Skin epidermis (tissue), 12 donors: ENCODE results near the gene NAA38.

ENCODE experiments used
- H3K27ac ChIP-seq, 21 experiments: fragments of 200-600 bp; sonication (generic) in 11 of 21; one replicate each; pipeline ENCODE4 v1.5.0; 2020; ENCODE audit warnings: mild to moderate bottlenecking in 3 of 21, inconsistent platforms in 2 of 21, moderate library complexity in 2 of 21
- H3K4me3 ChIP-seq, 7 experiments: fragments of 200-600 bp; sonication (generic) in 2 of 7; one replicate each; pipeline ENCODE4 v1.5.0; 2020; ENCODE audit warnings: inconsistent platforms in 2 of 7, mild to moderate bottlenecking in 2 of 7, moderate library complexity in 1 of 7

The NAA38 gene

GRCh38 chr17:7844292-7845154, 12.8 kb downstream of the NAA38 start:
- Histone ChIP-seq H3K27ac (peak overlapping the region; percentile 85 to 100 (median 98)), H3K4me3 (peak overlapping the region; percentile 54 to 79 (median 71))

- H3K27ac ChIP-seq = peak overlapping the region; percentile 85 to 100 (median 98)
- peak overlapping the region; percentile 54 to 79 (median 71) for H3K4me3 ChIP-seq
Observed at GRCh38 chr17:7843536-7844291, 13.6 kb downstream of the NAA38 start.

- peak overlapping the region; percentile 85 to 100 (median 98) for H3K27ac ChIP-seq
- peak overlapping the region; percentile 54 to 79 (median 71) for H3K4me3 ChIP-seq
Observed at GRCh38 chr17:7843257-7843535, 14.2 kb downstream of the NAA38 start.

GRCh38 chr17:7842380-7843256, 14.7 kb downstream of the NAA38 start:
- H3K4me3 ChIP-seq = peak overlapping the region; percentile 54 to 79 (median 71)
- H3K27ac ChIP-seq = peak overlapping the region; percentile 85 to 100 (median 98)

GRCh38 chr17:7841915-7842379, 15.4 kb downstream of the NAA38 start:
- Histone ChIP-seq H3K27ac (peak overlapping the region; percentile 85 to 100 (median 98)), H3K4me3 (peak overlapping the region; percentile 54 to 79 (median 71))

- peak overlapping the region; percentile 54 to 79 (median 71) for H3K4me3 ChIP-seq
- H3K27ac ChIP-seq = peak overlapping the region; percentile 85 to 100 (median 98)
Observed at GRCh38 chr17:7841396-7841914, 15.9 kb downstream of the NAA38 start.

GRCh38 chr17:7840875-7841274, 16.5 kb downstream of the NAA38 start:
- H3K27ac ChIP-seq = peak overlapping the region in 19 of 21 experiments; percentile 95 to 100 (median 98)
- peak overlapping the region in 4 of 7 experiments; percentile 54 to 77 (median 68) for H3K4me3 ChIP-seq

GRCh38 chr17:7840441-7840840, 16.9 kb downstream of the NAA38 start:
- Histone ChIP-seq H3K4me3 (no peak overlapping the region), H3K27ac (peak overlapping the region in 17 of 21 experiments; percentile 96 to 100 (median 99))

- H3K4me3 ChIP-seq = no peak overlapping the region
- H3K27ac ChIP-seq = peak overlapping the region in 18 of 21 experiments; percentile 5 to 100 (median 98)
Observed at GRCh38 chr17:7839876-7840261, 17.5 kb downstream of the NAA38 start.

- Histone ChIP-seq H3K4me3 (peak overlapping the region in 2 of 7 experiments; percentile 64 to 75), H3K27ac (peak overlapping the region in 20 of 21 experiments; percentile 28 to 100 (median 98))
Observed at GRCh38 chr17:7839190-7839875, 18.0 kb downstream of the NAA38 start.

GRCh38 chr17:7838090-7839075, 19.0 kb downstream of the NAA38 start:
- H3K27ac ChIP-seq = peak overlapping the region in 20 of 21 experiments; percentile 48 to 100 (median 98)
- H3K4me3 ChIP-seq = peak overlapping the region in 5 of 7 experiments; percentile 17 to 83 (median 64)

GRCh38 chr17:7837408-7838088, 19.8 kb downstream of the NAA38 start:
- Histone ChIP-seq H3K4me3 (peak overlapping the region in 6 of 7 experiments; percentile 17 to 83 (median 73)), H3K27ac (peak overlapping the region in 20 of 21 experiments; percentile 50 to 100 (median 98))

GRCh38 chr17:7836596-7837407, 20.6 kb downstream of the NAA38 start:
- peak overlapping the region; percentile 75 to 100 (median 97) for H3K27ac ChIP-seq

GRCh38 chr17:7835814-7836595, 21.4 kb downstream of the NAA38 start:
- Histone ChIP-seq H3K4me3 (peak overlapping the region; percentile 64 to 83 (median 75)), H3K27ac (peak overlapping the region; percentile 75 to 100 (median 97))

More at GRCh38 chr17:7836596-7837407, 20.6 kb downstream of the NAA38 start:
- H3K4me3 ChIP-seq = peak overlapping the region; percentile 64 to 83 (median 75)
